SK-N-SH (cell line): ENCODE data around the gene DOK7. TPM values are rescaled to one million over a fixed set of nuclear protein-coding genes. Genes with fewer than 3 reads are reported as not detected.

Source experiments
- CTCF ChIA-PET: fragments of 300-600, 350-600 bp; formaldehyde crosslinking; extraction: SDS; loops from one replicate; lab custom pipeline; 2021; lab: Yijun Ruan, JAX
- POLR2A ChIA-PET: fragments of 350-600 bp; sonication (Branson Sonifier 250); formaldehyde crosslinking; extraction: SDS; loops from one replicate; lab custom pipeline; 2020; ENCODE audit warnings: antibody characterized with exemption, inconsistent platforms; lab: Yijun Ruan, JAX
- DNase-seq: peaks from one replicate; pipeline ENCODE4 v3.0.0; 2012
- H2AFZ ChIP-seq: fragments of 200-600 bp; sonication (generic); 2 replicates; pipeline ENCODE4 v1.8.1; 2016; ENCODE audit warnings: antibody characterized with exemption, mild to moderate bottlenecking, low read depth
- H3F3A ChIP-seq: fragments of 200-600 bp; sonication (generic); replicated peaks from 2 replicates; pipeline ENCODE3; 2016; ENCODE audit warnings: antibody characterized with exemption, mild to moderate bottlenecking; ENCODE audit not compliant: insufficient read depth
- H3K27ac ChIP-seq, 2 experiments: fragments of 200-500 bp in 1 of 2; fragments of 200-600 bp in 1 of 2; sonication (Bioruptor generic) in 1 of 2; sonication (generic), shearing (Covaris generic) in 1 of 2; 2 replicates each; pipeline versions ENCODE4 v1.5.1 to v1.6.1; 2014 to 2016; ENCODE audit warnings: low read depth in 2 of 2, inconsistent platforms in 1 of 2, low read length in 1 of 2, mild to moderate bottlenecking in 1 of 2, mixed read lengths in 1 of 2
- H3K27me3 ChIP-seq: fragments of 200-600 bp; sonication (generic), shearing (Covaris generic); 2 replicates; pipeline ENCODE4 v1.6.1; 2016; ENCODE audit warnings: mixed run types; ENCODE audit not compliant: insufficient read depth
- H3K36me3 ChIP-seq, 2 experiments: fragments of 200-500 bp in 1 of 2; fragments of 200-600 bp in 1 of 2; sonication (Bioruptor generic) in 1 of 2; sonication (generic) in 1 of 2; replicated peaks in 1 of 2; 2 replicates each; pipeline versions ENCODE3 to v1.5.1; 2014 to 2016; ENCODE audit warnings: low read length in 1 of 2, mild to moderate bottlenecking in 1 of 2; ENCODE audit not compliant: insufficient read depth in 2 of 2, control insufficient read depth in 1 of 2
- H3K4me1 ChIP-seq, 2 experiments: fragments of 200-500 bp in 1 of 2; fragments of 200-600 bp in 1 of 2; sonication (Bioruptor generic) in 1 of 2; sonication (generic), shearing (Covaris generic) in 1 of 2; 2 replicates each; pipeline versions ENCODE4 v1.5.1 to v1.6.1; 2014 to 2016; ENCODE audit warnings: low read depth in 1 of 2, low read length in 1 of 2, mixed run types in 1 of 2; ENCODE audit not compliant: insufficient read depth in 2 of 2, control insufficient read depth in 1 of 2
- H3K4me2 ChIP-seq: fragments of 200-600 bp; sonication (generic), shearing (Covaris generic); 2 replicates; pipeline ENCODE4 v1.6.1; 2017; ENCODE audit warnings: mixed run types
- H3K4me3 ChIP-seq, 2 experiments: fragments of 200-500 bp in 1 of 2; fragments of 200-600 bp in 1 of 2; sonication (Bioruptor generic) in 1 of 2; sonication (generic), shearing (Covaris generic) in 1 of 2; 2 replicates each; pipeline versions ENCODE4 v1.5.1 to v1.8.1; 2014 to 2016; ENCODE audit warnings: low read depth in 2 of 2, inconsistent platforms in 1 of 2, low read length in 1 of 2, mild to moderate bottlenecking in 1 of 2, mixed read lengths in 1 of 2, moderate library complexity in 1 of 2
- H3K79me2 ChIP-seq: fragments of 200-600 bp; sonication (generic); 2 replicates; pipeline ENCODE4 v1.8.1; 2017; ENCODE audit warnings: mild to moderate bottlenecking; ENCODE audit not compliant: insufficient read depth
- H3K9ac ChIP-seq: fragments of 200-600 bp; sonication (generic); 2 replicates; pipeline ENCODE4 v1.6.1; 2017; ENCODE audit warnings: mixed run types
- H3K9me2 ChIP-seq: fragments of 200-600 bp; sonication (generic); 2 replicates; pipeline ENCODE4 v1.6.1; 2017; ENCODE audit warnings: mixed run types
- H3K9me3 ChIP-seq: fragments of 200-600 bp; sonication (generic); 2 replicates; pipeline ENCODE4 v1.6.1; 2017; ENCODE audit warnings: mixed run types, mild to moderate bottlenecking, moderate library complexity
- H4K20me1 ChIP-seq: fragments of 200-600 bp; sonication (generic); 2 replicates; pipeline ENCODE4 v1.6.1; 2017; ENCODE audit warnings: mild to moderate bottlenecking, mixed run types; ENCODE audit not compliant: insufficient read depth
- CHD2 ChIP-seq: fragments of 150-350 bp; IDR thresholded peaks from 2 replicates; pipeline ENCODE4 v1.6.1; 2018; ENCODE audit warnings: low read length; ENCODE audit not compliant: partially characterized antibody
- CTCF ChIP-seq: fragments of 200-600 bp; sonication (generic); IDR thresholded peaks from 2 replicates; pipeline ENCODE4 v1.6.1; 2017; ENCODE audit warnings: antibody characterized with exemption, mild to moderate bottlenecking, moderate library complexity
- EZH2phosphoT487 ChIP-seq: fragments of 200-600 bp; sonication (generic); IDR thresholded peaks from 2 replicates; pipeline ENCODE4 v1.6.1; 2017; ENCODE audit warnings: low read depth, mixed run types, mild to moderate bottlenecking, antibody characterized with exemption, moderate library complexity, borderline replicate concordance
- FOSL2 ChIP-seq: IDR thresholded peaks from 2 replicates; pipeline ENCODE4 v1.4.0; 2012; ENCODE audit warnings: low read depth, mild to moderate bottlenecking, moderate library complexity, borderline replicate concordance
- FOXJ3 ChIP-seq: sonication (generic); formaldehyde crosslinking; IDR thresholded peaks from 2 replicates; pipeline ENCODE4 v1.5.1; 2020; ENCODE audit warnings: mild to moderate bottlenecking, missing genetic modification reagents
- GABPA ChIP-seq: IDR thresholded peaks from 2 replicates; pipeline ENCODE4 v1.4.0; 2012; ENCODE audit warnings: low read depth, mild to moderate bottlenecking
- GATA2 ChIP-seq: sonication (generic); formaldehyde crosslinking; IDR thresholded peaks from 2 replicates; pipeline ENCODE4 v1.5.0; 2020; ENCODE audit warnings: mild to moderate bottlenecking, missing genetic modification reagents
- MEF2A ChIP-seq: IDR thresholded peaks from 2 replicates; pipeline ENCODE4 v1.4.0; 2012; ENCODE audit warnings: low read depth, borderline replicate concordance
- NRF1 ChIP-seq: IDR thresholded peaks from 2 replicates; pipeline ENCODE4 v1.6.1; 2012; ENCODE audit warnings: low read depth, mild to moderate bottlenecking, low read length
- POLR2AphosphoS5 ChIP-seq: IDR thresholded peaks from 2 replicates; pipeline ENCODE4 v1.6.1; 2012; ENCODE audit warnings: low read depth, low read length
- RAD21 ChIP-seq: IDR thresholded peaks from 2 replicates; pipeline ENCODE4 v1.6.1; 2012; ENCODE audit warnings: mild to moderate bottlenecking, low read length
- RCOR1 ChIP-seq: fragments of 150-350 bp; IDR thresholded peaks from 2 replicates; pipeline ENCODE4 v1.6.1; 2017; ENCODE audit warnings: antibody characterized with exemption, low read length
- RFX5 ChIP-seq: IDR thresholded peaks from 2 replicates; pipeline ENCODE4 v1.6.1; 2012; ENCODE audit warnings: mild to moderate bottlenecking, improper control_type of control experiment, low read length
- RXRA ChIP-seq: IDR thresholded peaks from 2 replicates; pipeline ENCODE4 v1.4.0; 2012; ENCODE audit warnings: low read depth, mild to moderate bottlenecking, borderline replicate concordance
- SIN3A ChIP-seq: IDR thresholded peaks from 2 replicates; pipeline ENCODE4 v1.6.1; 2012; ENCODE audit warnings: low read depth, mild to moderate bottlenecking, low read length, moderate library complexity, borderline replicate concordance
- SMC3 ChIP-seq: IDR thresholded peaks from 2 replicates; pipeline ENCODE4 v1.6.1; 2012; ENCODE audit warnings: low read depth, low read length, improper control_type of control experiment
- TAF1 ChIP-seq: IDR thresholded peaks from 2 replicates; pipeline ENCODE4 v1.6.1; 2012; ENCODE audit warnings: low read depth, mild to moderate bottlenecking, low read length, moderate library complexity, borderline replicate concordance
- TEAD4 ChIP-seq: IDR thresholded peaks from 2 replicates; pipeline ENCODE4 v1.4.0; 2012; ENCODE audit warnings: mild to moderate bottlenecking, borderline replicate concordance; ENCODE audit not compliant: insufficient read depth
- USF1 ChIP-seq: IDR thresholded peaks from 2 replicates; pipeline ENCODE4 v1.4.0; 2012; ENCODE audit warnings: low read depth, borderline replicate concordance
- WGBS: methylation state at CpG from one replicate; pipeline ENCODE4 v1.1.6; 2017; ENCODE audit warnings: low lambda C conversion rate; 5-methylcytosine and 5-hydroxymethylcytosine counted together
- polyA plus RNA-seq, 3 experiments: library from polyadenylated mRNA; depleted of rRNA; stranded (reverse); fragments of >200 nt; gene quantifications; 2 replicates each; pipeline ENCODE4 v1.2.3, GENCODE V29; 2012
- TF ChIP-seq, protein P1 (sequence below): IDR thresholded peaks from 2 replicates; pipeline ENCODE4 v1.6.1; 2012; ENCODE audit warnings: mild to moderate bottlenecking, low read depth, low read length, moderate library complexity
- TF ChIP-seq, protein P2 (sequence below): fragments of 150-350 bp; IDR thresholded peaks from 2 replicates; pipeline ENCODE4 v1.6.1; 2016; ENCODE audit warnings: mild to moderate bottlenecking, low read depth, low read length

The DOK7 gene
- polyA plus RNA-seq, 1 of the 3 experiments (the other 2 are of a cell fraction) = not detected

DNA sequence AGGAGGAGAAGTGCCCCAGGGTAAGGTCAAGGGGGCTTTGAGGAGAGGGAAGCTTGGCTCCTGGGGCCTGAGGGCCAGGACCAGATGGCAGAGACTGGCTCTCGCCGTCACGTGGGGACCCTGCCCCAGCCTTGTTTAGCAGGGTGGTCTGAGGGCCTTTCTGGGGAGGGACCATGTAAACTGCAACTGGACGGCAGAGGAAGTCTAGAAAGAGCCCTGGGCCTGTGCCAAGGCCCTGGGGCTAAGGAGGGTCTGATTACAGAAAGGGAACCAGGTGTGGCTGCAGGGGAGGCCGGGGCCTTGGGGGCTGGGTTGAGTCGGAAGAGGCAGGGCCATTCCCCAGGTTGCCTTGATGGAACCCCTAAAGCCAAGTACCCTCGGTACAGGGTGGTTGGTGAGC, 23.1 kb upstream of the DOK7 start:
- POLR2A ChIA-PET = no interaction called here
- no peak overlapping the region for H3K9ac ChIP-seq
- no peaks in the 10 kb centered on the region for H3F3A ChIP-seq
- CTCF ChIA-PET = interaction anchor here (1.2 to 12.3 kb wide), 4 partner anchors 10 to 333 kb away, joined by 4 to 142 read pairs (median 6); no protein-coding TSS in a partner anchor
- 91% methylated on average over 6 of the region's 7 CpGs for WGBS
- no peak overlapping the region for H3K4me2 ChIP-seq
- H2AFZ ChIP-seq = no peak overlapping the region
- no peaks in the 10 kb centered on the region for H3K36me3 ChIP-seq
- H3K9me3 ChIP-seq = no peaks in the 10 kb centered on the region
- H3K27me3 ChIP-seq = no peaks in the 10 kb centered on the region
- no peaks in the 10 kb centered on the region for H3K9me2 ChIP-seq
- H3K4me3 ChIP-seq = no peak overlapping the region
- no peak overlapping the region for H3K27ac ChIP-seq
- peaks cover 4 to 13% of the 10 kb centered on the region in 2 experiments; a peak in 3 of 4 replicates for H3K4me1 ChIP-seq
- H3K79me2 ChIP-seq = no peaks in the 10 kb centered on the region
- H4K20me1 ChIP-seq = no peaks in the 10 kb centered on the region
- no peak for DNase-seq
- no peak for TF ChIP-seq EZH2phosphoT487
- no peak for TF ChIP-seq RFX5

DNA sequence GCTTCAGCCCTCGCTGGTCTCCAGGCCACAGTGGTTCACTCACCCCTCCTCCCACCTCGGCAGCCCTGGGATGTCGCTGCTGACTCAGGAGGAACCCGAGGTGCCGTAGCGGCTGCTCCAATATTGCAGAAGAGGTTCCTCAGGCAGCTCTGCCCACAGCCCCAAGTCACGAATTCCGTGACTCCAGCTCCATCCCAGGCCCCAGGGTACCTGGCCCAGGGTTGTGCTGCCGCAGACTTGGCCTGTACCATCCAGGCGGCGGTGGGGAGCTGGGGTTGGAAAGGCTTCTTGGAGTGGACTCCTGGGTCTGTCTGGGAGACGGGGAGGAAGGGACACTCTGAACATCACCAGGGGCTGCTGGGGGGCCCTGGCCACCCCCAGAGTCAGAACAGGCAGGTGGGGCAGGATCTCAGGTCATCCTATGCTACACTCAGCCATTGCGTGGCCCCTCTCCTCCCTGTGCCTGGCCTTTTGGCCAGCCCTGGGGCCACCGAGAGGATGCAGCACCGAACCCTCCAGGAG, 22.1 kb upstream of the DOK7 start:
- POLR2A ChIA-PET = no interaction called here
- TF ChIP-seq NRF1 = no peak
- TF ChIP-seq, protein P1, sequence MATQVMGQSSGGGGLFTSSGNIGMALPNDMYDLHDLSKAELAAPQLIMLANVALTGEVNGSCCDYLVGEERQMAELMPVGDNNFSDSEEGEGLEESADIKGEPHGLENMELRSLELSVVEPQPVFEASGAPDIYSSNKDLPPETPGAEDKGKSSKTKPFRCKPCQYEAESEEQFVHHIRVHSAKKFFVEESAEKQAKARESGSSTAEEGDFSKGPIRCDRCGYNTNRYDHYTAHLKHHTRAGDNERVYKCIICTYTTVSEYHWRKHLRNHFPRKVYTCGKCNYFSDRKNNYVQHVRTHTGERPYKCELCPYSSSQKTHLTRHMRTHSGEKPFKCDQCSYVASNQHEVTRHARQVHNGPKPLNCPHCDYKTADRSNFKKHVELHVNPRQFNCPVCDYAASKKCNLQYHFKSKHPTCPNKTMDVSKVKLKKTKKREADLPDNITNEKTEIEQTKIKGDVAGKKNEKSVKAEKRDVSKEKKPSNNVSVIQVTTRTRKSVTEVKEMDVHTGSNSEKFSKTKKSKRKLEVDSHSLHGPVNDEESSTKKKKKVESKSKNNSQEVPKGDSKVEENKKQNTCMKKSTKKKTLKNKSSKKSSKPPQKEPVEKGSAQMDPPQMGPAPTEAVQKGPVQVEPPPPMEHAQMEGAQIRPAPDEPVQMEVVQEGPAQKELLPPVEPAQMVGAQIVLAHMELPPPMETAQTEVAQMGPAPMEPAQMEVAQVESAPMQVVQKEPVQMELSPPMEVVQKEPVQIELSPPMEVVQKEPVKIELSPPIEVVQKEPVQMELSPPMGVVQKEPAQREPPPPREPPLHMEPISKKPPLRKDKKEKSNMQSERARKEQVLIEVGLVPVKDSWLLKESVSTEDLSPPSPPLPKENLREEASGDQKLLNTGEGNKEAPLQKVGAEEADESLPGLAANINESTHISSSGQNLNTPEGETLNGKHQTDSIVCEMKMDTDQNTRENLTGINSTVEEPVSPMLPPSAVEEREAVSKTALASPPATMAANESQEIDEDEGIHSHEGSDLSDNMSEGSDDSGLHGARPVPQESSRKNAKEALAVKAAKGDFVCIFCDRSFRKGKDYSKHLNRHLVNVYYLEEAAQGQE = no peak
- TF ChIP-seq RXRA = no peak
- no peak for TF ChIP-seq POLR2AphosphoS5
- TF ChIP-seq CTCF = no peak
- TF ChIP-seq TAF1 = no peak
- TF ChIP-seq MEF2A = no peak
- no peak for TF ChIP-seq TEAD4
- no peak for TF ChIP-seq SIN3A
- TF ChIP-seq CHD2 = no peak
- TF ChIP-seq RFX5 = no peak
- TF ChIP-seq RAD21 = no peak
- no peak for TF ChIP-seq USF1
- TF ChIP-seq GABPA = no peak
- no peak for TF ChIP-seq RCOR1
- TF ChIP-seq, protein P2, sequence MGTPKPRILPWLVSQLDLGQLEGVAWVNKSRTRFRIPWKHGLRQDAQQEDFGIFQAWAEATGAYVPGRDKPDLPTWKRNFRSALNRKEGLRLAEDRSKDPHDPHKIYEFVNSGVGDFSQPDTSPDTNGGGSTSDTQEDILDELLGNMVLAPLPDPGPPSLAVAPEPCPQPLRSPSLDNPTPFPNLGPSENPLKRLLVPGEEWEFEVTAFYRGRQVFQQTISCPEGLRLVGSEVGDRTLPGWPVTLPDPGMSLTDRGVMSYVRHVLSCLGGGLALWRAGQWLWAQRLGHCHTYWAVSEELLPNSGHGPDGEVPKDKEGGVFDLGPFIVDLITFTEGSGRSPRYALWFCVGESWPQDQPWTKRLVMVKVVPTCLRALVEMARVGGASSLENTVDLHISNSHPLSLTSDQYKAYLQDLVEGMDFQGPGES = no peak
- no peak for TF ChIP-seq SMC3
- no peak for TF ChIP-seq GATA2 (CRISPR knock-in tag)
- TF ChIP-seq FOXJ3 = no peak
- TF ChIP-seq FOSL2 = no peak
- WGBS = 86% methylated on average over 6 of the region's 15 CpGs

More for the DNA sequence above, 22.1 kb upstream of the DOK7 start:
- Histone ChIP-seq H3K4me2 (no peak overlapping the region), H3K9ac (no peak overlapping the region), H3K36me3 (no peaks in the 10 kb centered on the region), H2AFZ (no peak overlapping the region), H3K27me3 (no peaks in the 10 kb centered on the region), H3K27ac (no peak overlapping the region), H4K20me1 (no peaks in the 10 kb centered on the region), H3K4me1 (peaks cover 4 to 13% of the 10 kb centered on the region in 2 experiments; a peak in 3 of 4 replicates), H3F3A (no peaks in the 10 kb centered on the region), H3K4me3 (no peak overlapping the region), H3K9me2 (no peaks in the 10 kb centered on the region), H3K9me3 (no peaks in the 10 kb centered on the region), H3K79me2 (no peaks in the 10 kb centered on the region)
- DNase-seq = no peak
- CTCF ChIA-PET = interaction anchor here (1.1 to 12.3 kb wide), 4 partner anchors 11 to 95 kb away, joined by 3 to 142 read pairs (median 6); no protein-coding TSS in a partner anchor
